Tibial nerve (tissue), 4 donors: ENCODE measurements around the gene RNF123. TPM values are rescaled to one million over a fixed set of nuclear protein-coding genes. Genes with fewer than 3 reads are reported as not detected.

Source experiments
- DNase-seq, 2 donors: peaks; one replicate each; pipeline ENCODE4 v3.0.0-alpha.2; 2019; ENCODE audit warnings: low spot score in 2 of 2
- H3K27ac ChIP-seq, 4 donors: fragments of 200-600 bp; sonication (generic) in 3 of 4; one replicate each; pipeline ENCODE4 v1.5.1; 2017 to 2019; ENCODE audit warnings: mild to moderate bottlenecking in 1 of 4
- H3K27me3 ChIP-seq, 2 donors: fragments of 200-600 bp; sonication (generic) in 1 of 2; one replicate each; pipeline versions ENCODE4 v1.5.1 to v1.6.0; 2017 to 2019
- H3K36me3 ChIP-seq, 3 donors: fragments of 200-600 bp; sonication (generic); one replicate each; pipeline ENCODE4 v1.5.1; 2018 to 2019
- H3K4me1 ChIP-seq, 4 donors: fragments of 200-600 bp; sonication (generic) in 3 of 4; one replicate each; pipeline ENCODE4 v1.5.1; 2017 to 2019
- H3K4me3 ChIP-seq, 4 donors: fragments of 200-600 bp; sonication (generic) in 3 of 4; one replicate each; pipeline ENCODE4 v1.5.1; 2017 to 2019; ENCODE audit warnings: mild to moderate bottlenecking in 1 of 4, moderate library complexity in 1 of 4
- H3K9me3 ChIP-seq, 4 donors: fragments of 200-600 bp; sonication (generic) in 3 of 4; one replicate each; pipeline ENCODE4 v1.5.1; 2017 to 2019
- CTCF ChIP-seq, 5 experiments: fragments of 200-600 bp in 3 of 5; fragments of 450-650 bp in 2 of 5; sonication (generic) in 3 of 5; IDR thresholded peaks; one replicate each; pipeline ENCODE4 v1.5.1; 2016 to 2019; ENCODE audit warnings: antibody characterized with exemption in 5 of 5, mild to moderate bottlenecking in 3 of 5, moderate library complexity in 2 of 5
- EP300 ChIP-seq, 2 donors: sonication (generic); formaldehyde crosslinking; IDR thresholded peaks; one replicate each; pipeline ENCODE4 v1.6.1; 2017; ENCODE audit warnings: antibody characterized with exemption in 2 of 2, mild to moderate bottlenecking in 1 of 2
- POLR2A ChIP-seq, 2 donors: fragments of 450-650 bp; IDR thresholded peaks; one replicate each; pipeline ENCODE4 v1.6.1; 2017; ENCODE audit warnings: antibody characterized with exemption in 2 of 2, mild to moderate bottlenecking in 2 of 2, moderate library complexity in 2 of 2
- WGBS, 2 donors: methylation state at CpG; one replicate each; pipeline ENCODE4 v1.1.5; 2018; 5-methylcytosine and 5-hydroxymethylcytosine counted together
- total RNA-seq, 4 donors: library from RNA; depleted of rRNA; stranded (reverse); fragments of >200 nt; gene quantifications; one replicate each; pipeline ENCODE4 v1.1.0, GENCODE V29; 2016

The RNF123 gene
- total RNA-seq, 4 donors from 2014 or later, result 32.9 to 64.7 (median 39.1) TPM

GRCh38 chr3:49644684-49645083 lies 44.7 kb upstream of the RNF123 start:
- WGBS, 2 donors, result 81 to 87% methylated on average over 7 to 8 of the region's 8 CpGs
- no peak for TF ChIP-seq POLR2A (IDR thresholded peaks at IDR 0.05)
- no peak for TF ChIP-seq CTCF (IDR thresholded peaks at IDR 0.05)
- no peak for TF ChIP-seq EP300 (IDR thresholded peaks at IDR 0.05)
- H3K9me3 ChIP-seq, result no peaks in the 10 kb centered on the region
- DNase-seq, result no peak
- no peaks in the 10 kb centered on the region for H3K27me3 ChIP-seq
- no peaks in the 10 kb centered on the region for H3K4me1 ChIP-seq
- H3K4me3 ChIP-seq, result no peak overlapping the region
- H3K27ac ChIP-seq, result no peak overlapping the region
- peaks cover 0 to 14% (median 0%) of the 10 kb centered on the region in 3 donors for H3K36me3 ChIP-seq

GRCh38 chr3:49646236-49646635 lies 43.1 kb upstream of the RNF123 start:
- Histone ChIP-seq H3K27ac (no peak overlapping the region), H3K4me3 (no peak overlapping the region), H3K27me3 (no peaks in the 10 kb centered on the region), H3K36me3 (peaks cover 0 to 18% (median 0%) of the 10 kb centered on the region in 3 donors), H3K4me1 (no peaks in the 10 kb centered on the region), H3K9me3 (no peaks in the 10 kb centered on the region)
- WGBS, 2 donors, result 81 to 84% methylated on average over 3 of the region's 3 CpGs
- no peak for DNase-seq
- TF ChIP-seq POLR2A (IDR thresholded peaks at IDR 0.05) (no peak), EP300 (IDR thresholded peaks at IDR 0.05) (no peak), CTCF (IDR thresholded peaks at IDR 0.05) (no peak)

GRCh38 chr3:49647741-49648140 lies 41.6 kb upstream of the RNF123 start:
- no peaks in the 10 kb centered on the region for H3K27me3 ChIP-seq
- no peaks in the 10 kb centered on the region for H3K4me1 ChIP-seq
- no peak overlapping the region for H3K4me3 ChIP-seq
- no peak for DNase-seq
- H3K27ac ChIP-seq, result no peak overlapping the region
- 62 to 71% methylated on average over 2 of the region's 2 CpGs for WGBS, 2 donors
- no peaks in the 10 kb centered on the region for H3K9me3 ChIP-seq
- TF ChIP-seq EP300 (IDR thresholded peaks at IDR 0.05) (no peak), CTCF (IDR thresholded peaks at IDR 0.05) (no peak), POLR2A (IDR thresholded peaks at IDR 0.05) (no peak)
- peaks cover 0 to 23% (median 0%) of the 10 kb centered on the region in 3 donors for H3K36me3 ChIP-seq

GRCh38 chr3:49648354-49649019 lies 40.9 kb upstream of the RNF123 start:
- no peaks in the 10 kb centered on the region for H3K4me1 ChIP-seq
- TF ChIP-seq CTCF (IDR thresholded peaks at IDR 0.05) (no peak), EP300 (IDR thresholded peaks at IDR 0.05) (no peak)
- no peak overlapping the region for H3K4me3 ChIP-seq
- DNase-seq, result no peak
- H3K27me3 ChIP-seq, result no peaks in the 10 kb centered on the region
- 75 to 82% methylated on average over 2 to 3 of the region's 3 CpGs for WGBS, 2 donors
- peaks cover 0 to 20% (median 0%) of the 10 kb centered on the region in 3 donors for H3K36me3 ChIP-seq
- H3K27ac ChIP-seq, result no peak overlapping the region
- no peaks in the 10 kb centered on the region for H3K9me3 ChIP-seq

GRCh38 chr3:49649576-49649975 lies 39.8 kb upstream of the RNF123 start:
- Histone ChIP-seq H3K27me3 (no peaks in the 10 kb centered on the region), H3K36me3 (peaks cover 0 to 19% (median 0%) of the 10 kb centered on the region in 3 donors), H3K4me1 (no peaks in the 10 kb centered on the region), H3K4me3 (no peak overlapping the region), H3K9me3 (no peaks in the 10 kb centered on the region), H3K27ac (no peak overlapping the region)
- DNase-seq, result no peak
- no peak for TF ChIP-seq EP300 (IDR thresholded peaks at IDR 0.05)
- no peak for TF ChIP-seq POLR2A (IDR thresholded peaks at IDR 0.05)
- TF ChIP-seq CTCF (IDR thresholded peaks at IDR 0.05), result no peak
- WGBS, 2 donors, result 91 to 100% methylated on average over 1 of the region's 1 CpG
